OCI-LY3 (cell line): ENCODE measurements around the gene MAPKAPK3.

ENCODE experiments used
- H2AFZ ChIP-seq: fragments of 200-600, 300-600 bp; shearing (Covaris generic); 2 replicates; pipeline ENCODE4 v1.6.0; 2014; ENCODE audit warnings: antibody characterized with exemption, low read depth, low read length
- H3K27ac ChIP-seq: fragments of 200-600, 300-600 bp; sonication (generic); 2 replicates; pipeline ENCODE4 v1.5.1; 2014; ENCODE audit warnings: mild to moderate bottlenecking, low read length, moderate library complexity, mixed read lengths
- H3K27me3 ChIP-seq: fragments of 200-600, 300-600 bp; sonication (generic); 2 replicates; pipeline ENCODE4 v1.6.1; 2014; ENCODE audit warnings: low read depth, low read length, mixed read lengths
- H3K36me3 ChIP-seq: fragments of 200-600, 300-600 bp; sonication (generic); replicated peaks from 2 replicates; pipeline ENCODE3; 2014; ENCODE audit warnings: low read depth, low read length, mixed read lengths
- H3K4me1 ChIP-seq: fragments of 300-600, 200-600 bp; sonication (generic); 2 replicates; pipeline ENCODE4 v1.6.1; 2014; ENCODE audit warnings: low read length, mixed read lengths
- H3K4me2 ChIP-seq: fragments of 200-600, 300-600 bp; sonication (generic); 2 replicates; pipeline ENCODE4 v1.6.1; 2014; ENCODE audit warnings: low read length, mixed read lengths
- H3K4me3 ChIP-seq: fragments of 300-600, 200-600 bp; sonication (generic); 2 replicates; pipeline ENCODE4 v1.5.1; 2014; ENCODE audit warnings: antibody characterized with exemption, mild to moderate bottlenecking, low read length, moderate library complexity
- H3K79me2 ChIP-seq: fragments of 300-600, 200-600 bp; shearing (Covaris generic); 2 replicates; pipeline ENCODE4 v1.6.1; 2014; ENCODE audit warnings: mild to moderate bottlenecking, low read length, mixed read lengths
- H3K9ac ChIP-seq: fragments of 300-600, 200-600 bp; shearing (Covaris generic); 2 replicates; pipeline ENCODE4 v1.6.0; 2014; ENCODE audit warnings: mild to moderate bottlenecking, low read length, moderate library complexity
- H3K9me3 ChIP-seq: fragments of 200-600, 300-600 bp; shearing (Covaris generic); 2 replicates; pipeline ENCODE4 v1.6.1; 2014; ENCODE audit warnings: low read length, mixed read lengths; ENCODE audit not compliant: insufficient read depth
- H4K20me1 ChIP-seq: fragments of 200-600, 300-600 bp; sonication (generic); 2 replicates; pipeline ENCODE4 v1.6.1; 2016; ENCODE audit warnings: low read length, mixed read lengths; ENCODE audit not compliant: insufficient read depth
- EZH2phosphoT487 ChIP-seq: fragments of 200-600 bp; shearing (Covaris generic); IDR thresholded peaks from 2 replicates; pipeline ENCODE4 v1.6.1; 2018; ENCODE audit warnings: antibody characterized with exemption, mixed run types, low read depth
- TF ChIP-seq, protein P1 (sequence below): fragments of 200-600, 300-600 bp; sonication (generic); IDR thresholded peaks from 2 replicates; pipeline ENCODE4 v1.5.1; 2014; ENCODE audit warnings: antibody characterized with exemption, low read length, low read depth

The MAPKAPK3 gene

DNA sequence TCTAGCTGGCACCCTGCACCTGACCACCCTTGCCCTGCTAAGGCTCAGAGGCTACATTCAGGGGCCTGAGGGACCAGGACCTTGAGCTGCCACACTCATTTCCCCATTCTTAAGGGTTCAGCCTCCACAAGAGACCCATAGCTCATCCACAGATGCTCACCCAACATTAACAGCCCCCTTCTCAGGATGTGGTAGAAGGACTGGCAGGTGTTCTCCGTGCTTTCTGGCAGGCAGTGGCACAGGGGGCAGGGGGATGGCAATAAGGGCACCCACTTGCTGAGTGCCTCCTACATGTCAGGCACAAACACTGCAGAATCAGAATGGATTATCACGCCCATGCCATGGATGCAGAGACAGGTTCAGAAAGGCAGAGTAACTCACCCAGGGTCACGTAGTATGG lies 9.4 kb downstream of the MAPKAPK3 start:
- no peak overlapping the region for H3K4me3 ChIP-seq
- no peak overlapping the region for H2AFZ ChIP-seq
- H3K9ac ChIP-seq: no peak overlapping the region
- no peak overlapping the region for H3K4me2 ChIP-seq
- no peaks in the 10 kb centered on the region for H3K27me3 ChIP-seq
- H3K27ac ChIP-seq: no peak overlapping the region
- H4K20me1 ChIP-seq: peaks cover 43% of the 10 kb centered on the region; the same call in 1 of the 2 replicates
- H3K79me2 ChIP-seq: peaks cover 41% of the 10 kb centered on the region
- TF ChIP-seq EZH2phosphoT487: no peak
- TF ChIP-seq, protein P1, sequence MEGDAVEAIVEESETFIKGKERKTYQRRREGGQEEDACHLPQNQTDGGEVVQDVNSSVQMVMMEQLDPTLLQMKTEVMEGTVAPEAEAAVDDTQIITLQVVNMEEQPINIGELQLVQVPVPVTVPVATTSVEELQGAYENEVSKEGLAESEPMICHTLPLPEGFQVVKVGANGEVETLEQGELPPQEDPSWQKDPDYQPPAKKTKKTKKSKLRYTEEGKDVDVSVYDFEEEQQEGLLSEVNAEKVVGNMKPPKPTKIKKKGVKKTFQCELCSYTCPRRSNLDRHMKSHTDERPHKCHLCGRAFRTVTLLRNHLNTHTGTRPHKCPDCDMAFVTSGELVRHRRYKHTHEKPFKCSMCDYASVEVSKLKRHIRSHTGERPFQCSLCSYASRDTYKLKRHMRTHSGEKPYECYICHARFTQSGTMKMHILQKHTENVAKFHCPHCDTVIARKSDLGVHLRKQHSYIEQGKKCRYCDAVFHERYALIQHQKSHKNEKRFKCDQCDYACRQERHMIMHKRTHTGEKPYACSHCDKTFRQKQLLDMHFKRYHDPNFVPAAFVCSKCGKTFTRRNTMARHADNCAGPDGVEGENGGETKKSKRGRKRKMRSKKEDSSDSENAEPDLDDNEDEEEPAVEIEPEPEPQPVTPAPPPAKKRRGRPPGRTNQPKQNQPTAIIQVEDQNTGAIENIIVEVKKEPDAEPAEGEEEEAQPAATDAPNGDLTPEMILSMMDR: no peak
- H3K36me3 ChIP-seq: peaks cover 18% of the 10 kb centered on the region
- no peaks in the 10 kb centered on the region for H3K9me3 ChIP-seq
- H3K4me1 ChIP-seq: no peaks in the 10 kb centered on the region

DNA sequence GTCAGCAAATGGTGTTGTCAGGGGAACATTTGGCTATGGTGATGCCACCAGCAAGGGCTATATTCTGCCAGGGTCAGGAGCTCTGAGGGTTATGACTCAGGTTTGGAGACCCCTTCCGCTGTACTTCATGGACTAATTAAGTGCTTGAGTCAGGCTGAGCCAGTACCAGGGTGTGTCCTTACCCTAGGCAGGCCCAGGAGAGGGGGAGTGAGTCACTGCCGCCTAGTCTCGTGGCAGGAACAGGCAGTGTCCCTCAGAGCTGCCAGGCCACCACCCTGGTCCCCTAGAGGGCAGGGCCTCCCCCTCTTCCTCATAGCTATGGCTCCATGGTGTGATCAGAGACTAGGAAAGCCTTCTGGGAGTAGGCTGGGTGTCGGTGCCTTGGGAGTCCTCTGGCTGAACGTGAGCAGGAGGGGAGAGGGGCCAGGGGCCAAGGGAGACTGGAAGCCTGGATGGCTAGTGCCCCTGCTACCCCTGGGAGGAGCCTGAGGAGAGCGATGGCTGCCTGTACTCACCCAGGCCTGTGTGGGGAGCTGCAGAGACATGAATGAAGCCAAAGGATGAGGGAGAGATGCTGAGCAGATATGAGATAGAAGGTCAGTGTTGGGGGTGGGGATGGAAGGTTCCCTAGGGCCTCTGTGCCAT lies 10.6 kb downstream of the MAPKAPK3 start:
- Histone ChIP-seq H3K79me2 (peaks cover 48% of the 10 kb centered on the region), H2AFZ (no peak overlapping the region), H3K27ac (no peak overlapping the region)

DNA sequence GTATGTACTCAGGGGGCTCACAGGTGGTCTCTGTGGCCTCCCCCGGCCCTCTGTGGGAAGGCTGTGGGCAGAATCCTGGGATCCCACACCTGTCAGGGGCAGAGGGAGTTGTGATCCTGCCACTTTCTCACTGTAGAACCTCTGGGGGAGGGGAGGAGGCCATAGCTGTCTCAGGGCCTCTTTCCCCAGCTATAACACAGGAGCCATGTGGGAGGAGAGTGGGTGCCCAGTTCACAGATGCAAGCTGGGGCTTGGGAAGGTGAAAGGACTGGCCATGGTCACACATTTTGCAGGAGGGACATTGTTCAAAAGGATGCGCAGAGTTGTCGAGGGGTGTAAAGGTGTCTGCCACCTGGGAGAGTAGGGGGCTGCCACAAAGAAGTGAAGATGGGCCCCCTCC lies 11.7 kb downstream of the MAPKAPK3 start:
- Histone ChIP-seq H2AFZ (no peak overlapping the region), H3K36me3 (peaks cover 9% of the 10 kb centered on the region), H3K79me2 (peaks cover 56% of the 10 kb centered on the region), H3K4me3 (no peak overlapping the region), H3K4me1 (no peaks in the 10 kb centered on the region), H3K4me2 (no peak overlapping the region), H3K9ac (no peak overlapping the region), H4K20me1 (peaks cover 61% of the 10 kb centered on the region), H3K27ac (no peak overlapping the region), H3K9me3 (no peaks in the 10 kb centered on the region), H3K27me3 (no peaks in the 10 kb centered on the region)
- TF ChIP-seq, protein P1: no peak
- no peak for TF ChIP-seq EZH2phosphoT487

More for the DNA sequence above, 10.6 kb downstream of the MAPKAPK3 start:
- H3K4me3 ChIP-seq: no peak overlapping the region
- H4K20me1 ChIP-seq: peaks cover 51% of the 10 kb centered on the region
- no peaks in the 10 kb centered on the region for H3K4me1 ChIP-seq
- no peaks in the 10 kb centered on the region for H3K9me3 ChIP-seq
- no peak overlapping the region for H3K9ac ChIP-seq
- no peaks in the 10 kb centered on the region for H3K27me3 ChIP-seq
- H3K36me3 ChIP-seq: peaks cover 14% of the 10 kb centered on the region
- TF ChIP-seq EZH2phosphoT487: no peak
- TF ChIP-seq, protein P1: peak; percentile 32
- no peak overlapping the region for H3K4me2 ChIP-seq

DNA sequence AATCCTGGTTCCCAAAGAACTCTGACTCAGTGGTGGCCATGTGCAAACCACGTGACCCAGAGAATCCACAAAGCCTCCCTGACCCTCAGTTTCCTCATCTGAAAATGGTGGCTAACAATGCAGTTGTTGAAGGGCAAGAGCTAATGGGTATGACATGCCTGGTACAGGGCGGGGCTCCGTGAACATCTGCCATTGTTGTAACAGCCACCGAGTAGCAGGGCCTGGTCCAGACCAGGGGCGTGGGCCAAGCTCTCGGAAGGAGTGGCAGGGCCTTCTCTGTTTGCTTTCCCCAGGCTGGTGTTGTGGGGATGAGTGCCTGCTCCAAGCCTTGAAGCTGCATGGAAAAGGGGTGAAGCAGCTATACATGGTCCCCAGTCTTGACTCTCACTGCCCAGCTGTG lies 13.4 kb downstream of the MAPKAPK3 start:
- TF ChIP-seq EZH2phosphoT487: no peak
- TF ChIP-seq, protein P1: no peak
- no peak overlapping the region for H2AFZ ChIP-seq

More for the DNA sequence above, 13.4 kb downstream of the MAPKAPK3 start:
- H3K9me3 ChIP-seq: no peaks in the 10 kb centered on the region
- H3K9ac ChIP-seq: no peak overlapping the region
- H3K36me3 ChIP-seq: peaks cover 8% of the 10 kb centered on the region
- no peak overlapping the region for H3K4me2 ChIP-seq
- peaks cover 54% of the 10 kb centered on the region for H4K20me1 ChIP-seq
- H3K79me2 ChIP-seq: peaks cover 51% of the 10 kb centered on the region
- H3K27ac ChIP-seq: no peak overlapping the region
- no peaks in the 10 kb centered on the region for H3K4me1 ChIP-seq
- no peak overlapping the region for H3K4me3 ChIP-seq
- H3K27me3 ChIP-seq: no peaks in the 10 kb centered on the region
